ENCODE results near the gene CACNA1C. TPM values are rescaled to one million over a fixed set of nuclear protein-coding genes. Genes with fewer than 3 reads are reported as not detected.

Gene CACNA1C
- total RNA-seq, 4 donors from 2014 or later = 2.9 to 5.3 (median 4.3) TPM

- no peak for TF ChIP-seq CTCF (IDR thresholded peaks at IDR 0.05; ENCODE audit: low read depth)
Measured at GRCh38 chr12:2108975-2109671, 56.3 kb downstream of the CACNA1C start.

DNA sequence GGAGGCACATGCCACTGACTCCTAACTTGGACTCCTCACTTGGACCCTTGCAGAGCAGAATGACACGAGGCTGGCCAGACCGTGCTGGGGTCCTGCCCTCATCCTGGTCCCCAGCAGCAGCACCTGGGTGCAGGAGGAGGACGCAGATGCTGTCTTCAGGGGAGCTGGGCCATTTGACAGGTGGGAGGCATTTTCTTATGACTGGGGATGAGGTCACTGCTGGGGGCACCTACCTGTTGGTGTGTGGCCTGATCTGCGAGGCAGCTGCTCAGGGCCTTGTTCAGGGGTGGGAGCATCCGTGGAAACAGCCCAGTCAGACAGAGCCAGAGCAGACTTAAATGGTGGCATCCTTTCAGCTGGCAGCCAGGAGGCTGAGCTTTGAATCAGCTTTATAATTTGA, 57.3 kb downstream of the CACNA1C start:
- TF ChIP-seq CTCF (IDR thresholded peaks at IDR 0.05; ENCODE audit: low read depth) = no peak

DNA sequence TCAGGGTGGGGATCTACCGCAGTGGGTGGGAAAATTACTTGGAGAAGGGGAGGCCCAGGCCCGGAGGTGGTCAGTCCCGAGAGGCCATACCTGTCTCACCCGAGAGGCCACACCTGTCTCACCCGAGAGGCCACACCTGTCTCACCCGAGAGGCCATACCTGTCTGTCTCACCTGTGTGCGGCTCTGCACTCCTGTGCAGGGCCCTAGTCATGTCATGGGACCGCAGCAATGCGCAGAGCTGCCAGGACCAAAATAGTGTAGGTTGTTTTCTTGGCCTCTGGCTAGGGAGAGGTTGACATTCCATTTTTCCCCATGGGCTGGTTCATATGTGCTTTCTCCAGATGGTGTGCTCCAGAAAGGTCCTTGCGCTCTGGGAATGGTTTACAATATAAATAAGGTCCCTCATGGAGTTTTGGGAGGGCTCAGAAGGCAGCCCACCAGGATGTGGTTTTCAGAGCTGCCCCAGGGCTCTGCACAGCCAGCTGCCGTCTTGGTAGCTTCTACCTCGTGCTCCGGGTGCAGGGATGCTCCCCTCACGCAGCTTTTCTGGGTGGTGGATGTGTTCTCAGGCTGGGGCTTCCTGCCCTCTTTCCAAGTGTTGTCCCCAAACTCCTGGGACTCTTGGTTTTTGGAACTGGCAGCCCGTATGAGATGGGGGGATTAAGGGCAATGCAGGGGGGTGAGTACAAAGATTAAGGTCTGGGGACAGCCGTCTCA, 58.2 kb downstream of the CACNA1C start:
- no peak for TF ChIP-seq CTCF (IDR thresholded peaks at IDR 0.05; ENCODE audit: low read depth)

DNA sequence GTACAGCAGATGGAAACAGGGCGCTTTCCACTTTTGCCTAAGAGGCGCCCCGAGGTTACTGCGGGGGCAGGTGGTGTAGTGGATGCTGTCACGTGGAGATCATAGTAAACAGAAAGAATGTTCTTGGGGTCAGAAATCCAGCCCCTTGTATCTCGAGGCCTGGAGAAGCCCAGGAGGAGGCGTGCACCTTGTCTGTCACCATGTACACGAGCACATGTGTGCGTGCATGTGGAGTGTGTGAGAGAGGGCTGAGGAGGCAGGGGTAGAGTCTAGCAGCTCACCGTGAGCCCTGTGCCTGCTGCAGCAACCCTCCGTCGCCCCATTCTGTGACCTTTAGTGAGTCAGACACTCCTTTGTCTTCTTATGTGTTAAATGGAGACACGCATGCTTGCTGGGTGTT, 59.0 kb downstream of the CACNA1C start:
- no peak for TF ChIP-seq CTCF (IDR thresholded peaks at IDR 0.05; ENCODE audit: low read depth)

- TF ChIP-seq CTCF (IDR thresholded peaks at IDR 0.05; ENCODE audit: low read depth) = no peak
Measured at GRCh38 chr12:2112401-2112800, 59.6 kb downstream of the CACNA1C start.

DNA sequence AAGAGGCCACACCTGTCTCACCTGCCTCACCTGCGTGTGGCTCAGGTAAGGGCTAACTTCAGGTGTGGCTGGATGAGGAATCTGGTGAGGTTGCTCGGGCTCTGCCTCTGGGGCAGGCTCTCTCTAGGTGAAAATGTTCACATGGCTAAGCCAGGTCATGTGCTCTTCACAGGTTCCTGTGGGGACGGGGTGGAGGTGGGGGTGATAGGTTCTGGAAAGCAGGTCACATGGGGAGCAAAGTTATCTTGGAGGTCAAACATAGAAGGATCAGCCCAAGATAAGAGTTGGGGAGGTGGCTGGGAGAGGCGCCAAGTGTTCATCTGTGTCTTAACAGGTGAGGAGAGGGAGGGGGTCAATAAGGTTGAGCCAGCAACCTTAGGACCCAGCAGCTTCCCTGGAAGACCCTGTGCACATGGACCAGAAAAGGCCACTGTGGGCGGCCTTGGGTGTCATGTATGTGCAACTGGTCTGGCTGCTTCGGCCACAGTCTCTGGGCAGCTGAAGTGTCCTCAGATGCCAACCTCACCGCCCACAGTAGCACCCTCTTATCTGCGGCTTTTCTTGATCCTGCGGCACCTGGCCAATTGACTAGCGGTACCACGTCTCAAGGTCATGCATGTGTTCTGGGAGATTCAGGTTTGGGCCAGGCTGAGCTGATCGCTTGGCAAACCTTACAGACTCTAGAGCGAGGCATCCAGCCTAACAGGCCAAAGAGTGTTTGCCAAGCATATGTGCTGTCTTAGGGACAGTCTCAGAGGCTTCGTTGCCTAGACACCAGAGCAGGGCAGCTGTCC, 60.5 kb downstream of the CACNA1C start:
- TF ChIP-seq CTCF (IDR thresholded peaks at IDR 0.05; ENCODE audit: low read depth) = no peak

GRCh38 chr12:2114071-2114470, 61.3 kb downstream of the CACNA1C start:
- no peak for TF ChIP-seq CTCF (IDR thresholded peaks at IDR 0.05; ENCODE audit: low read depth)
